GM12892 (cell line): ENCODE measurements around the gene SORBS1.

ENCODE experiments used
- POLR2A ChIP-seq: IDR thresholded peaks from 2 replicates; pipeline ENCODE4 v1.6.1; 2011; ENCODE audit warnings: low read depth, low read length, control low read depth
- POLR2AphosphoS5 ChIP-seq: IDR thresholded peaks from 2 replicates; pipeline ENCODE4 v1.6.1; 2011; ENCODE audit warnings: low read depth, low read length, control low read depth

GRCh38 chr10:95279042-95279820, 281.9 kb downstream of the SORBS1 start:
- TF ChIP-seq POLR2A, result no peak
- TF ChIP-seq POLR2AphosphoS5, result no peak
